B cell (primary cell): ENCODE results near the gene OTX2. TPM values are rescaled to one million over a fixed set of nuclear protein-coding genes. Genes with fewer than 3 reads are reported as not detected.

Source experiments
- ATAC-seq: fragments of 200-7000 bp; cut with Tn5 transposase; one replicate; pipeline ENCODE4 v1.10.0; 2021; ENCODE audit warnings: low read depth, mild to moderate bottlenecking, moderate number of reproducible peaks, moderate library complexity
- CTCF ChIA-PET: fragments of 350-600 bp; sonication (Branson Sonifier 250); formaldehyde crosslinking; loops from one replicate; lab custom pipeline; 2021; ENCODE audit warnings: antibody characterized with exemption, inconsistent platforms; lab: Charles Lee
- POLR2A ChIA-PET: fragments of 350-600 bp; sonication (Branson Sonifier 250); formaldehyde crosslinking; loops from one replicate; lab custom pipeline; 2021; ENCODE audit warnings: antibody characterized with exemption; lab: Charles Lee
- DNase-seq: peaks from one replicate; pipeline ENCODE4 v3.0.0; 2013
- H2AFZ ChIP-seq: 2 replicates; pipeline ENCODE4 v1.6.1; 2012; ENCODE audit warnings: mild to moderate bottlenecking, low read depth, low read length; ENCODE audit not compliant: insufficient read depth, poor library complexity, severe bottlenecking
- H3K27ac ChIP-seq, 2 donors: 1 replicate in 1 of 2; 2 replicates in 1 of 2; pipeline ENCODE4 v1.5.1; 2012 to 2013; ENCODE audit warnings: low read length in 2 of 2, mild to moderate bottlenecking in 2 of 2, moderate library complexity in 1 of 2
- H3K27me3 ChIP-seq, 4 experiments: fragments of 200-600 bp in 1 of 4; sonication (generic) in 1 of 4; replicated peaks in 1 of 4; 1 replicate in 2 of 4; 2 replicates in 2 of 4; pipeline versions ENCODE4 v1.6.1 to v1.7.0; 2013 to 2016; ENCODE audit warnings: low read length in 3 of 4, mild to moderate bottlenecking in 2 of 4, mixed read lengths in 1 of 4, moderate library complexity in 1 of 4; ENCODE audit not compliant: insufficient read depth in 4 of 4, control insufficient read depth in 3 of 4; ENCODE audit errors: control extremely low read depth in 1 of 4
- H3K36me3 ChIP-seq, 2 experiments: replicated peaks in 1 of 2; 1 replicate in 1 of 2; 2 replicates in 1 of 2; pipeline versions ENCODE4 v1.6.1 to v1.7.1; 2013; ENCODE audit warnings: low read length in 1 of 2; ENCODE audit not compliant: insufficient read depth in 2 of 2, control insufficient read depth in 1 of 2; ENCODE audit errors: control extremely low read depth in 1 of 2, extremely low read depth in 1 of 2
- H3K4me1 ChIP-seq, 2 donors: fragments of 200-600 bp in 1 of 2; sonication (generic) in 1 of 2; 1 replicate in 1 of 2; 2 replicates in 1 of 2; pipeline versions ENCODE4 v1.5.1 to v1.6.1; 2013 to 2017; ENCODE audit warnings: low read length in 2 of 2; ENCODE audit not compliant: control insufficient read depth in 2 of 2, insufficient read depth in 2 of 2
- H3K4me2 ChIP-seq: replicated peaks from 2 replicates; pipeline ENCODE3; 2012; ENCODE audit warnings: mild to moderate bottlenecking, low read depth, low read length; ENCODE audit not compliant: poor library complexity, severe bottlenecking
- H3K4me3 ChIP-seq, 5 experiments: fragments of 200-600 bp in 1 of 5; sonication (generic) in 1 of 5; 1 replicate in 3 of 5; 2 replicates in 2 of 5; pipeline versions ENCODE4 v1.5.1 to v1.7.0; 2011 to 2016; ENCODE audit warnings: low read length in 4 of 5, mild to moderate bottlenecking in 4 of 5, low read depth in 2 of 5, control low read depth in 1 of 5, moderate library complexity in 1 of 5; ENCODE audit not compliant: insufficient read depth in 1 of 5; ENCODE audit errors: control extremely low read depth in 1 of 5, extremely low read depth in 1 of 5
- H3K79me2 ChIP-seq: fragments of 200-600 bp; sonication (generic); one replicate; pipeline ENCODE4 v1.6.0; 2016; ENCODE audit warnings: low read length; ENCODE audit not compliant: control insufficient read depth, insufficient read depth
- H3K9ac ChIP-seq: fragments of 200-600 bp; sonication (generic); 2 replicates; pipeline ENCODE4 v1.6.1; 2017; ENCODE audit warnings: mild to moderate bottlenecking, low read length, moderate library complexity
- H3K9me3 ChIP-seq, 3 donors: one replicate each; pipeline versions ENCODE4 v1.6.1 to v1.7.1; 2013; ENCODE audit warnings: low read length in 2 of 3; ENCODE audit not compliant: control insufficient read depth in 2 of 3, insufficient read depth in 1 of 3; ENCODE audit errors: control extremely low read depth in 1 of 3
- H4K20me1 ChIP-seq: 2 replicates; pipeline ENCODE4 v1.6.0; 2012; ENCODE audit warnings: mild to moderate bottlenecking, low read length; ENCODE audit not compliant: insufficient read depth, control insufficient read depth, poor library complexity, severe bottlenecking
- H3K27ac Mint-ChIP-seq: one replicate; pipeline ENCODE4 v1.8.0; 2021; ENCODE audit warnings: mixed read lengths
- H3K27me3 Mint-ChIP-seq: one replicate; pipeline ENCODE4 v1.8.0; 2021; ENCODE audit warnings: mixed read lengths
- H3K4me1 Mint-ChIP-seq: one replicate; pipeline ENCODE4 v1.8.0; 2021; ENCODE audit warnings: mixed read lengths
- H3K4me3 Mint-ChIP-seq: one replicate; pipeline ENCODE4 v1.8.0; 2021; ENCODE audit warnings: mixed read lengths
- H3K9me3 Mint-ChIP-seq: one replicate; pipeline ENCODE4 v1.8.0; 2022; ENCODE audit warnings: mixed read lengths; ENCODE audit not compliant: insufficient read depth
- EZH2 ChIP-seq: IDR thresholded peaks from 2 replicates; pipeline ENCODE4 v1.6.1; 2012; ENCODE audit warnings: borderline replicate concordance, low read depth, mild to moderate bottlenecking, moderate library complexity, low read length; ENCODE audit not compliant: insufficient read depth, poor library complexity, severe bottlenecking
- WGBS: methylation state at CpG from one replicate; pipeline ENCODE4 v1.1.5; 2013; ENCODE audit warnings: missing lambda C conversion rate; ENCODE audit not compliant: insufficient coverage; 5-methylcytosine and 5-hydroxymethylcytosine counted together
- intact Hi-C: fragments of 100-400 bp; cut with micrococcal nuclease; formaldehyde crosslinking; loops from one replicate; pipeline ENCODE4 v1.10.0; 2022
- polyA plus RNA-seq: library from polyadenylated mRNA; depleted of rRNA; stranded (reverse); fragments of >200 nt; gene quantifications from 2 replicates; pipeline ENCODE4 v1.2.3, GENCODE V29; 2012
- total RNA-seq, 2 donors: library from RNA; stranded (reverse); fragments of 120-200 nt in 1 of 2; gene quantifications; 1 replicate in 1 of 2; 2 replicates in 1 of 2; pipeline versions ENCODE4 v1.2.3 to v1.2.4, GENCODE V29; 2013 to 2022
- TF ChIP-seq, protein P1 (sequence below): fragments of 200-600 bp; IDR thresholded peaks from one replicate; pipeline ENCODE4 v1.8.0; 2022; ENCODE audit warnings: antibody characterized with exemption, mild to moderate bottlenecking

The OTX2 gene
- total and polyA plus RNA-seq, 2 donors (not counting 1 experiment from before 2014, with no cell fraction given) = not detected

DNA sequence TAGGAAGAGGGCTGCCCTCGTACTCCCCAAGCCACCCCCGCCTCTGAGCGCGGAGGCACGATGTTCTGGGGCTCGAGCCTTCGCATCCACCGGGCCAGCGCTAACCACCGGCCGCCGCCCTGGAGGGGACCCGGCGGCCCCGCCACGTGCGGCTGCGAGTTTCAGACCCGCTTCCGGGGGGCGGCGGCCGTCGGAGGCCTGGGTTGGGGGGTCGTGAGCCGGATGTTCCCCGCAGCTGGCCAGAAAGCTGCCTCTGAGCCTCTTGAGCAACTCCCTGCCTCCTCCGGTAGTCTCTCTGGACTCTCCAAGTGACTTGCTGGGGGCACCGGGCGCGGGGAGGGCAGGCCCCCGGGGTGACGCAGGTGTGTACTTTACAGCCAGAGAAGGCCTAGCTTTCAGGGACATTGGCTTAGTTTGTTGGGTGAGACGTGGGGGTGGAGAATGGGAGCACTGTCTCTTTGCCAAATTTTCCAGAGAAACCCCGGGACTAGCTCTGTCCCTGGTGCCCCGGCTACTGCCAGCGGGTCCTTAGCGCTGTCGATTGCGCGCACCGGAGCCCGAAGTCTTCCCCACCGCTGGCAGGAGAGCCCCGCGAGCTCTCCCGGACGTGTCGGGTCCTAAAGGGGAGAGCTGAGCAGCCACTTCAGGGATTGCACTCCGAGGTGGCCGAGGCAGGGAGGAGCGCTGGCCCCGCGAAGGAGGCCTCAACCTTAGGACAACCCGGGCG is 15.6 kb downstream of the OTX2 start:
- Mint-ChIP-seq H3K4me3 (no peak overlapping the region), H3K4me1 (peaks cover 10% of the 10 kb centered on the region), H3K9me3 (no peaks in the 10 kb centered on the region), H3K27ac (no peak overlapping the region), H3K27me3 (peaks cover 62% of the 10 kb centered on the region)
- no peak overlapping the region for H3K4me3 ChIP-seq
- ChIA-PET POLR2A (no interaction called here), CTCF (no interaction called here)
- DNase-seq (no peak), ATAC-seq (no peak)
- H3K4me1 ChIP-seq = peaks cover 3 to 7% of the 10 kb centered on the region in 2 donors
- H3K79me2 ChIP-seq = no peaks in the 10 kb centered on the region
- no peak overlapping the region for H3K9ac ChIP-seq
- H3K27me3 ChIP-seq = peaks cover 0 to 61% (median 40%) of the 10 kb centered on the region in 4 experiments
- H3K36me3 ChIP-seq = no peaks in the 10 kb centered on the region
- no peak overlapping the region for H2AFZ ChIP-seq
- intact Hi-C loops = no loop called here
- H3K4me2 ChIP-seq = no peak overlapping the region
- no peaks in the 10 kb centered on the region for H4K20me1 ChIP-seq
- no peak overlapping the region for H3K27ac ChIP-seq
- 9% methylated on average over 52 of the region's 56 CpGs for WGBS
- no peak for TF ChIP-seq EZH2
- TF ChIP-seq, protein P1, sequence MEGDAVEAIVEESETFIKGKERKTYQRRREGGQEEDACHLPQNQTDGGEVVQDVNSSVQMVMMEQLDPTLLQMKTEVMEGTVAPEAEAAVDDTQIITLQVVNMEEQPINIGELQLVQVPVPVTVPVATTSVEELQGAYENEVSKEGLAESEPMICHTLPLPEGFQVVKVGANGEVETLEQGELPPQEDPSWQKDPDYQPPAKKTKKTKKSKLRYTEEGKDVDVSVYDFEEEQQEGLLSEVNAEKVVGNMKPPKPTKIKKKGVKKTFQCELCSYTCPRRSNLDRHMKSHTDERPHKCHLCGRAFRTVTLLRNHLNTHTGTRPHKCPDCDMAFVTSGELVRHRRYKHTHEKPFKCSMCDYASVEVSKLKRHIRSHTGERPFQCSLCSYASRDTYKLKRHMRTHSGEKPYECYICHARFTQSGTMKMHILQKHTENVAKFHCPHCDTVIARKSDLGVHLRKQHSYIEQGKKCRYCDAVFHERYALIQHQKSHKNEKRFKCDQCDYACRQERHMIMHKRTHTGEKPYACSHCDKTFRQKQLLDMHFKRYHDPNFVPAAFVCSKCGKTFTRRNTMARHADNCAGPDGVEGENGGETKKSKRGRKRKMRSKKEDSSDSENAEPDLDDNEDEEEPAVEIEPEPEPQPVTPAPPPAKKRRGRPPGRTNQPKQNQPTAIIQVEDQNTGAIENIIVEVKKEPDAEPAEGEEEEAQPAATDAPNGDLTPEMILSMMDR = no peak
- H3K9me3 ChIP-seq = peaks cover 0 to 26% (median 0%) of the 10 kb centered on the region in 3 donors

DNA sequence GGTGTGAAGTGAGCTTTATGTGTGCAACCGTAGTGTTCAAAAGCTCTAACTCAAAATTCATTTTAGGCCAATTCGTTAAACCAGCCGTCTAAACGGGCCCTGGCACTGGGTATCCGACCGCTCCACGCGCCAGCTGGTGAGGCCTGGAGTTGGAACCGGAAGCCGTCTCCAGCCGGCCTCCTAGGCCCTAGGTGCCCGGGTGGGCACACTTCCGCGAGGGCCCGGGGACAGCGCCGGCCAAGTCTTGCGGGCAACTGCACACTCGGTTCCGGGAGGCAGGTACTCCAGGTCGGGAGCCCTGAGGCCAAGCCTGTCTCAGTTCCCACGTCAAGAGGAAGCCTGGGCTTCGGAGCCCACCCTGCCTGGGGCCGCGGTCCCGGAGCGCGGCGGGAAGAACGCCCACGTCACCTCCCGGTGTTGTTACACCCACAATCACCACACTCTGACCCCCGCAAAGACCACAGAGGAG is 16.2 kb downstream of the OTX2 start:
- H3K27me3 ChIP-seq = peaks cover 0 to 56% (median 34%) of the 10 kb centered on the region in 4 experiments
- 17% methylated on average over 33 of the region's 33 CpGs for WGBS
- H3K4me3 Mint-ChIP-seq = no peak overlapping the region

More for the DNA sequence above, 16.2 kb downstream of the OTX2 start:
- intact Hi-C loops = no loop called here
- DNase-seq = no peak
- POLR2A ChIA-PET = no interaction called here
- peaks cover 0 to 26% (median 0%) of the 10 kb centered on the region in 3 donors for H3K9me3 ChIP-seq
- peaks cover 10% of the 10 kb centered on the region for H3K4me1 Mint-ChIP-seq
- no peak overlapping the region for H3K9ac ChIP-seq
- H3K36me3 ChIP-seq = no peaks in the 10 kb centered on the region
- no peak overlapping the region for H3K27ac Mint-ChIP-seq
- H3K79me2 ChIP-seq = no peaks in the 10 kb centered on the region
- peaks cover 3 to 7% of the 10 kb centered on the region in 2 donors for H3K4me1 ChIP-seq
- H3K27ac ChIP-seq = no peak overlapping the region
- H2AFZ ChIP-seq = no peak overlapping the region
- TF ChIP-seq, protein P1 = no peak
- TF ChIP-seq EZH2 = no peak
- no peak overlapping the region for H3K4me3 ChIP-seq
- H4K20me1 ChIP-seq = no peaks in the 10 kb centered on the region
- H3K4me2 ChIP-seq = no peak overlapping the region
- ATAC-seq = no peak
- H3K27me3 Mint-ChIP-seq = peaks cover 56% of the 10 kb centered on the region
- CTCF ChIA-PET = no interaction called here
- H3K9me3 Mint-ChIP-seq = no peaks in the 10 kb centered on the region
